Caco-2 (cell line): ENCODE measurements around the gene GALNT8. TPM values are rescaled to one million over a fixed set of nuclear protein-coding genes. Genes with fewer than 3 reads are reported as not detected.
"Not testable (repeated sequence)": the region's sequence is repeated elsewhere in the genome, so short reads cannot be mapped to it uniquely, and the experiment has no call there.

Source experiments
- BruUV-seq: library from RNA; stranded (reverse); fragments of 400-500 nt; replicated peaks from 2 replicates; lab custom pipeline; 2021; lab: Mats Ljungman, UMichigan
- CTCF ChIA-PET: fragments of 300-600 bp; sonication (Branson Sonifier 250); formaldehyde crosslinking; loops from one replicate; lab custom pipeline; 2022; ENCODE audit warnings: antibody characterized with exemption; lab: Charles Lee
- POLR2A ChIA-PET: fragments of 300-600 bp; sonication (Branson Sonifier 250); formaldehyde crosslinking; loops from one replicate; lab custom pipeline; 2022; ENCODE audit warnings: antibody characterized with exemption; lab: Charles Lee
- DNase-seq, 2 experiments: peaks; one replicate each; pipeline versions ENCODE4 v3.0.0 to v3.0.0-alpha.2; 2020 to 2022
- H3K27me3 ChIP-seq: replicated peaks from 2 replicates; pipeline ENCODE4 v1.6.0; 2011; ENCODE audit warnings: low read length; ENCODE audit not compliant: control insufficient read depth, insufficient read depth
- H3K36me3 ChIP-seq: 2 replicates; pipeline ENCODE4 v1.5.1; 2011; ENCODE audit warnings: low read length; ENCODE audit not compliant: control insufficient read depth, insufficient read depth
- H3K4me1 ChIP-seq: fragments of 250-450 bp; sonication (Bioruptor Pico); 2 replicates; pipeline ENCODE4 v1.5.1; 2020; ENCODE audit warnings: mild to moderate bottlenecking
- H3K4me3 ChIP-seq: 2 replicates; pipeline ENCODE4 v1.5.1; 2011; ENCODE audit warnings: low read depth, mild to moderate bottlenecking, control low read depth, low read length
- H3K9me3 ChIP-seq: fragments of 250-450 bp; sonication (Bioruptor Pico); 2 replicates; pipeline ENCODE4 v1.5.1; 2020; ENCODE audit warnings: mild to moderate bottlenecking, moderate library complexity
- H3K27ac Mint-ChIP-seq: one replicate; pipeline ENCODE4 v1.8.0; 2022; ENCODE audit warnings: mixed read lengths; ENCODE audit not compliant: unreplicated experiment
- H3K27me3 Mint-ChIP-seq: one replicate; pipeline ENCODE4 v1.8.0; 2022; ENCODE audit warnings: mixed read lengths; ENCODE audit not compliant: insufficient read depth, unreplicated experiment
- H3K36me3 Mint-ChIP-seq: one replicate; pipeline ENCODE4 v1.8.0; 2022; ENCODE audit warnings: mild to moderate bottlenecking, mixed read lengths; ENCODE audit not compliant: insufficient read depth, unreplicated experiment
- H3K4me1 Mint-ChIP-seq: one replicate; pipeline ENCODE4 v1.8.0; 2022; ENCODE audit warnings: low read depth, mixed read lengths; ENCODE audit not compliant: unreplicated experiment
- H3K4me3 Mint-ChIP-seq: one replicate; pipeline ENCODE4 v1.8.0; 2022; ENCODE audit warnings: mild to moderate bottlenecking, moderate library complexity, mixed read lengths; ENCODE audit not compliant: unreplicated experiment
- H3K9me3 Mint-ChIP-seq: one replicate; pipeline ENCODE4 v1.8.0; 2022; ENCODE audit warnings: mixed read lengths; ENCODE audit not compliant: unreplicated experiment
- CTCF ChIP-seq, 2 experiments: fragments of 200-600 bp in 1 of 2; IDR thresholded peaks; 1 replicate in 1 of 2; 2 replicates in 1 of 2; pipeline versions ENCODE4 v1.5.1 to v1.8.0; 2011 to 2022; ENCODE audit warnings: antibody characterized with exemption in 1 of 2, control low read depth in 1 of 2, inconsistent platforms in 1 of 2, low read depth in 1 of 2, low read length in 1 of 2, mild to moderate bottlenecking in 1 of 2, moderate library complexity in 1 of 2; ENCODE audit not compliant: insufficient read depth in 1 of 2, severe bottlenecking in 1 of 2, unreplicated experiment in 1 of 2
- intact Hi-C: fragments of 100-400 bp; cut with micrococcal nuclease; formaldehyde crosslinking; loops from one replicate; pipeline ENCODE4 v1.10.0; 2022; ENCODE audit not compliant: unreplicated experiment
- total RNA-seq: library from RNA; stranded (reverse); gene quantifications from 2 replicates; pipeline ENCODE4 v1.2.3, GENCODE V29; 2022

GALNT8 gene
- total RNA-seq, 1 experiment from 2014 or later = not detected

GRCh38 chr12:4717806-4718205 lies 2.4 kb upstream of the GALNT8 start:
- no peaks in the 10 kb centered on the region for H3K36me3 ChIP-seq
- Mint-ChIP-seq H3K4me1 (peaks cover 21% of the 10 kb centered on the region), H3K9me3 (no peaks in the 10 kb centered on the region), H3K36me3 (no peaks in the 10 kb centered on the region), H3K27me3 (peaks cover 19% of the 10 kb centered on the region), H3K27ac (no peak overlapping the region), H3K4me3 (no peak overlapping the region)
- H3K4me1 ChIP-seq = peaks cover 14% of the 10 kb centered on the region
- peak in 1 of 2 experiments; percentile 39 for DNase-seq
- ChIA-PET POLR2A (no interaction called here), CTCF (no interaction called here)
- BruUV-seq = no TSS peak
- no peaks in the 10 kb centered on the region for H3K9me3 ChIP-seq
- peak in 1 of 2 experiments; percentile 14 for TF ChIP-seq CTCF (IDR thresholded peaks at IDR 0.05; ENCODE audit: insufficient read depth in 1 of 2, low read depth in 1 of 2, low read length in 1 of 2, severe bottlenecking in 1 of 2, unreplicated experiment in 1 of 2)
- intact Hi-C loops = no loop called here
- no peak overlapping the region for H3K4me3 ChIP-seq
- H3K27me3 ChIP-seq = no peaks in the 10 kb centered on the region

- H3K9me3 Mint-ChIP-seq = no peaks in the 10 kb centered on the region
- ChIA-PET POLR2A (no interaction called here), CTCF (no interaction called here)
- H3K36me3 Mint-ChIP-seq = no peaks in the 10 kb centered on the region
- H3K4me3 ChIP-seq = no peak overlapping the region
- no peaks in the 10 kb centered on the region for H3K36me3 ChIP-seq
- no peak overlapping the region for H3K27ac Mint-ChIP-seq
- intact Hi-C loops = no loop called here
- H3K4me1 ChIP-seq = peaks cover 14% of the 10 kb centered on the region
- peaks cover 16% of the 10 kb centered on the region for H3K27me3 Mint-ChIP-seq
- H3K9me3 ChIP-seq = no peaks in the 10 kb centered on the region
- BruUV-seq = no TSS peak
- no peak overlapping the region for H3K4me3 Mint-ChIP-seq
- TF ChIP-seq CTCF (IDR thresholded peaks at IDR 0.05; ENCODE audit: insufficient read depth in 1 of 2, low read depth in 1 of 2, low read length in 1 of 2, severe bottlenecking in 1 of 2, unreplicated experiment in 1 of 2) = no peak
- H3K4me1 Mint-ChIP-seq = peaks cover 14% of the 10 kb centered on the region
- no peak for DNase-seq
- H3K27me3 ChIP-seq = no peaks in the 10 kb centered on the region
Measured at GRCh38 chr12:4720637-4720995, 416 bp downstream of the GALNT8 start.

GRCh38 chr12:4721587-4721986 lies 1.4 kb downstream of the GALNT8 start:
- peaks cover 14% of the 10 kb centered on the region for H3K4me1 ChIP-seq
- DNase-seq, POLR2A ChIA-PET, BruUV-seq, H3K27ac Mint-ChIP-seq, H3K27me3 ChIP-seq, intact Hi-C loops, H3K9me3 ChIP-seq, CTCF ChIA-PET, H3K36me3 Mint-ChIP-seq, H3K4me3 ChIP-seq, H3K36me3 ChIP-seq, H3K9me3 Mint-ChIP-seq, H3K4me3 Mint-ChIP-seq: not testable (repeated sequence)
- peaks cover 16% of the 10 kb centered on the region for H3K27me3 Mint-ChIP-seq
- H3K4me1 Mint-ChIP-seq = peaks cover 14% of the 10 kb centered on the region

DNA sequence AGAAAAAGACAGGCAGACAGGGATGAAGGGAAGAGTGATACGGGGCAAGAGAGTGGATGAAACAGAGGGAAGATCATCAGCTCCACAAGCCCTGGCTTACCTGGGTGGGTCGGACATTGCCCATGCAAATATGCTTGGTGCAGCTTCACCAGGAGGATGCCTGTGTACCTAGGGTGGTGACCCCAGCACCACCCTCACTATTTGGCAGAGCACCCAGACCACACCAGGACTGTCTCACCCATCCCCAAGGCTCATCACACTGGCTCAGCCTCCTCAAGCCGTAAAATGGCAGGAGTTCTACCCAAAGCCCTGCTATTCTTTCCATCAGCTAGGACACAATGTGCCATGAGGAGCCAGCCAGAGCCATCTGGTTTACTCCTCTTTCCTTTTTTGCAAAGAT lies 3.0 kb downstream of the GALNT8 start:
- TF ChIP-seq CTCF (IDR thresholded peaks at IDR 0.05; ENCODE audit: insufficient read depth in 1 of 2, low read depth in 1 of 2, low read length in 1 of 2, severe bottlenecking in 1 of 2, unreplicated experiment in 1 of 2) = no peak
- CTCF ChIA-PET = no interaction called here
- peaks cover 25% of the 10 kb centered on the region for H3K27me3 Mint-ChIP-seq
- no peaks in the 10 kb centered on the region for H3K27me3 ChIP-seq
- no TSS peak for BruUV-seq
- no peak overlapping the region for H3K4me3 ChIP-seq
- peaks cover 14% of the 10 kb centered on the region for H3K4me1 Mint-ChIP-seq
- DNase-seq = no peak
- H3K4me1 ChIP-seq = peaks cover 14% of the 10 kb centered on the region
- no peaks in the 10 kb centered on the region for H3K36me3 ChIP-seq
- no peaks in the 10 kb centered on the region for H3K36me3 Mint-ChIP-seq
- intact Hi-C loops = no loop called here
- no peak overlapping the region for H3K4me3 Mint-ChIP-seq
- no peaks in the 10 kb centered on the region for H3K9me3 Mint-ChIP-seq
- H3K9me3 ChIP-seq = no peaks in the 10 kb centered on the region
- H3K27ac Mint-ChIP-seq = no peak overlapping the region
- POLR2A ChIA-PET = no interaction called here
